HAP-1 (cell line): ENCODE results near the gene HSP90AB1.
"Not testable (repeated sequence)": the region's sequence is repeated elsewhere in the genome, so short reads cannot be mapped to it uniquely, and the experiment has no call there.

Experiments used
- DNase-seq, 2 experiments: peaks; one replicate each; pipeline ENCODE4 v3.0.0-alpha.2; 2016 to 2020; ENCODE audit warnings: low spot score in 2 of 2
- H3K27me3 ChIP-seq: fragments of 250-450 bp; sonication (Bioruptor Pico); 2 replicates; pipeline ENCODE4 v1.5.1; 2020; ENCODE audit warnings: low read depth, mild to moderate bottlenecking, moderate library complexity
- H3K36me3 ChIP-seq: fragments of 250-450 bp; sonication (Bioruptor Pico); replicated peaks from 2 replicates; pipeline ENCODE4 v1.5.1; 2020; ENCODE audit warnings: mild to moderate bottlenecking
- H3K4me1 ChIP-seq: fragments of 250-450 bp; sonication (Bioruptor Pico); 2 replicates; pipeline ENCODE4 v1.5.1; 2020; ENCODE audit warnings: mild to moderate bottlenecking
- H3K4me3 ChIP-seq: fragments of 250-450 bp; sonication (Bioruptor Pico); 2 replicates; pipeline ENCODE4 v1.5.1; 2020; ENCODE audit warnings: mild to moderate bottlenecking, moderate library complexity
- H3K9me3 ChIP-seq: fragments of 250-450 bp; sonication (Bioruptor Pico); 2 replicates; pipeline ENCODE4 v1.5.1; 2020; ENCODE audit warnings: mild to moderate bottlenecking, moderate library complexity
- in situ Hi-C: fragments of 300-500 bp; cut with MboI; formaldehyde crosslinking; loops from 3 replicates; pipeline ENCODE4 v1.14.3; 2020; ENCODE audit warnings: low sequenced_read_pairs, inconsistent platforms, mixed read lengths

The HSP90AB1 gene

DNA sequence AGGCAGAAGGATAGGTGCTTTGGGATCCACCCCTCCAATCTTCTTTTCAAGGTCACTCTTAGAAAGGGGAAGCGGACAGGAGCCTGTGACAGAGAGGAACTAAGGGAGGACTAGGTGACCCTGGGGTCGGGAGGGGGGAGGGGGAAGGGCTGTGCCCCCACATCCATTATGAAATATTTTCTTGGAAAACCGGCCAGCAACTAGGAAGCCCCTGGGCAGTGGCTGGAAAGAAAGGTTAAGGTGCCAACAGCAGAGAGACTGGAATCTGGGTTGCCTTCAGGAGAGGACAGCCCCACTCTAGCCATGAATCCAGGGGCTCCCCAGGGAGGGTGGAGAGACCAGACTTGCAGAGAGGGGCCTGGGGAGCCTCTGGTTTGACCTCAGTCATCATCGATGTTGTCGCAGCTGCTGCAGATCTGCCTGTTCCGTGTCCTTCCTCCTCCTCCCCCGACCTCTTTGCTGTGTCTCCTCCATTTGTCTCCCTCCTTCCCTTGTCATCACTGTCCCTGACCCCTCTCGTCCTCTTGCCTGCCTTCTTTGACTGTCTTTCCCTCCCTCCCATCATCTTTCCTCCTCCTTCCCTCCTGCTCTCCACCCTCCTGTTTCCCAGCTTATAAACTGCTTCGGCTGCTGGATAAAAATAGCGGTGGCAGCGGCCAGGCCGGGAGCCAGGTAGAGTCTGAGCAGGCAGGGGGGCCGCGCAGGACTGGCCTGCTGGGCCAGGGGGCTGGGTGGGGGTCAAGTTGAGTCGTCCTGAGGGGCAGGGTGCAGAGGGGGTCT is 20.3 kb upstream of the HSP90AB1 start:
- Histone ChIP-seq H3K36me3 (peaks cover 38% of the 10 kb centered on the region), H3K27me3 (no peaks in the 10 kb centered on the region), H3K9me3 (no peaks in the 10 kb centered on the region), H3K4me1 (peaks cover 24% of the 10 kb centered on the region), H3K4me3 (no peak overlapping the region)
- DNase-seq = no peak
- in situ Hi-C loops = no loop called here

DNA sequence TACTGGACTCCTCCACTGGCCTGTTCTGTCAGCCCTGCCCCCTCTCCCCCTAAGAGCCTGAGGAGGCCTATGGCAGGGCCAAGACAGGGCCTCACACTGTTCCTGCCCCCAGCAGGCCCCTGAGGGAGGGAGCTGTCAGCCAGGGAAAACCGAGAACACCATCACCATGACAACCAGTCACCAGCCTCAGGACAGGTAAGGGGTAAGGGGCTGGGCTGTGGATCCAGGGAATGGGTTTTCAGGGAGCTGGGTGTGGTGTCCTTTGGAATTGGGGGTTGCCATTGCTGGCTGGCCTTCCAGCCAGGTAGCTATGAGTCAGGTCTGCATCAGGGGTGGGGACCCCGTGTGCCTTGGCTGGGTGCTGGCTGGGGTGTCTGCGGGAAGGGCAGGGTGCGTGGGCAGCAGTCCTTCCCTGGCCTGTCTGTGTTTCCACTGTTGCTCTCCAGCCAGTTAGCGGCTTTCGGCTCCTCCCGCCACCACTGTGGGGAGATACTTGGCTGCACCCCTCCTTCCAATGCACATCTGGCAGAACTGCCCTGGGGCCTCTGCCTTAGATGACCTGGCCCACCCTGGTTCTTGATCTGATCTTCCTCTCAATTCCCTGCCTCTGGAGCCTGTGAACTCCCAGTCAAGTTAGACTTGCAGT is 19.6 kb upstream of the HSP90AB1 start:
- in situ Hi-C loops = no loop called here
- Histone ChIP-seq H3K27me3 (no peaks in the 10 kb centered on the region), H3K4me1 (peaks cover 22% of the 10 kb centered on the region), H3K9me3 (no peaks in the 10 kb centered on the region), H3K4me3 (no peak overlapping the region), H3K36me3 (peaks cover 45% of the 10 kb centered on the region)
- DNase-seq = no peak

DNA sequence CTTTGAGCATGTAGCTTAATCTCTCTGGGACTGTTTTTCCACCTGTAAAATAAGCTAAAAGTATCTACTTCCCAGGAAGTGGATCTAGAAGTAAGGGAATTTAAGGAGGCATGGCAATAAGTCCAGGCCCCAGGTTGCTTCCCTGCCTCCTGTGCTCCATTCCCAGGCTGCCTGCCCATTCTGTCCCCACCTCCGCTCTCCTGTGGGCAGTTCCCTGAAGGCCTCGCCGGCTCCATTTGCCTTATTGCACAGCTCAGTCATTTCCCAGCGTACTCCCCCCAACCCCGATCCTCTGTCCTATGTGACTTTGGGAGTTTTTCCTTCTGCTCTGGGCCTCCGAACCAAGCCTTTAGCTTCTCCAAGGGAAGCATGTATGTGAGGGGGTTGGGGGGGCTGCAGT is 18.9 kb upstream of the HSP90AB1 start:
- H3K4me1 ChIP-seq = peaks cover 17% of the 10 kb centered on the region
- H3K9me3 ChIP-seq = no peaks in the 10 kb centered on the region
- in situ Hi-C loops = no loop called here
- no peaks in the 10 kb centered on the region for H3K27me3 ChIP-seq
- no peak for DNase-seq
- H3K4me3 ChIP-seq = no peak overlapping the region
- H3K36me3 ChIP-seq = peaks cover 51% of the 10 kb centered on the region

DNA sequence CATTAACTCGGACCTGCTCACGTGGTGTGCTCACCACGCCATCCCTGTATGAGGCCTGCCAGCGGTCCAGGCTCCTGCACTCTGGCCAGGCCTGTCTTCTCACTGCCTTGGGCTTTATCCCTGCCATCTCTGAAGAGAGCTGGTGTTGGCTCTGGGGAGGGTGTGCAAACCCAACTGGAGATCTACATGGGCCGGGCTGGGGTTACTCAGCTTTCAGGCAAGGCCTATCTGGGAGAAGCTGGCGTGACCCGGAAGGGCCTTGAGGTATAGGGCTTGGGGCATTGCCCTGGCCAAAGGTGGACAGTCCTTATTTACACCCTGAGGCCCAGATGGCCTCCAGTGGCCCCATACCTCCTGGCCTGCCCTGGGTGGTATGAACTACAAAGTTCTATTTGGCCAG is 18.5 kb upstream of the HSP90AB1 start:
- no peak for DNase-seq
- Histone ChIP-seq H3K27me3 (no peaks in the 10 kb centered on the region), H3K9me3 (no peaks in the 10 kb centered on the region), H3K4me3 (no peak overlapping the region), H3K4me1 (peaks cover 16% of the 10 kb centered on the region), H3K36me3 (peaks cover 55% of the 10 kb centered on the region)
- in situ Hi-C loops = no loop called here

DNA sequence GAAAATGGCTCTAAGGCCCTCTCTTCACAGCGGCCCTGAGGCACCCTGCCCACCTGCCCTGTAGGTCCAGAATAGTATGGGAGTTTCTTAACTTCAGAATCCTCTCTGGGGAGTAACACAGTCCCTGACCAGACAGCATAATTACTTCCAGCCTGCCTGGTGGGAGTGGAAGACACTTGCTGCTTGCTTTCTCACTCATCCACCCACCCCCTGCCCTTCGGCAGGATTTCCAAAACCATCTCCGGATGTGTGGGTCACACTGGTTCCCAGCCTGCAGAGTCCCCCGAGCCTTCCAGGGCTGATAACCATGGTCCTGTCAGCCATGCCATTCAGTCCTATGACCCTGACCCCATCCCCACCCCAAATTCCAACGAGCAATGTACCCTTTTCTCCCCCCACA is 18.1 kb upstream of the HSP90AB1 start:
- DNase-seq = no peak
- in situ Hi-C loops = no loop called here
- Histone ChIP-seq H3K4me3 (no peak overlapping the region), H3K36me3 (peaks cover 59% of the 10 kb centered on the region), H3K27me3 (no peaks in the 10 kb centered on the region), H3K4me1 (peaks cover 16% of the 10 kb centered on the region), H3K9me3 (no peaks in the 10 kb centered on the region)

DNA sequence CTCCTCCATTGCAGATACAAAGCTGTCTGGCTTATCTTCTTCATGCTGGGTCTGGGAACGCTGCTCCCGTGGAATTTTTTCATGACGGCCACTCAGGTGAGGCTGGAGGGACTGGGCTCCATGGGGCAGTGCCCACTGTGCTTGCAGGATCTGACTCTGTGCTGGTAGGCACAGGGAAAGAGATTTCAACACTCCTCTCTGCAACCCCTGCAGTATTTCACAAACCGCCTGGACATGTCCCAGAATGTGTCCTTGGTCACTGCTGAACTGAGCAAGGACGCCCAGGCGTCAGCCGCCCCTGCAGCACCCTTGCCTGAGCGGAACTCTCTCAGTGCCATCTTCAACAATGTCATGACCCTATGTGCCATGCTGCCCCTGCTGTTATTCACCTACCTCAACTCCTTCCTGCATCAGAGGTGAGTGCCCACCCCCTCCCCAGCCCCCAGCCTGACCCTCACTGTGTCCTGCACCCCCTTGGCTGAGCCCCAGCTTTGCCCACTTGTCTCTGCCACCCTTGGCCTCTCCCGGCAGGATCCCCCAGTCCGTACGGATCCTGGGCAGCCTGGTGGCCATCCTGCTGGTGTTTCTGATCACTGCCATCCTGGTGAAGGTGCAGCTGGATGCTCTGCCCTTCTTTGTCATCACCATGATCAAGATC is 17.4 kb upstream of the HSP90AB1 start:
- H3K4me1 ChIP-seq = peaks cover 14% of the 10 kb centered on the region
- peaks cover 64% of the 10 kb centered on the region for H3K36me3 ChIP-seq
- in situ Hi-C loops = no loop called here
- H3K9me3 ChIP-seq = no peaks in the 10 kb centered on the region
- no peak for DNase-seq
- H3K4me3 ChIP-seq = no peak overlapping the region
- H3K27me3 ChIP-seq = no peaks in the 10 kb centered on the region

DNA sequence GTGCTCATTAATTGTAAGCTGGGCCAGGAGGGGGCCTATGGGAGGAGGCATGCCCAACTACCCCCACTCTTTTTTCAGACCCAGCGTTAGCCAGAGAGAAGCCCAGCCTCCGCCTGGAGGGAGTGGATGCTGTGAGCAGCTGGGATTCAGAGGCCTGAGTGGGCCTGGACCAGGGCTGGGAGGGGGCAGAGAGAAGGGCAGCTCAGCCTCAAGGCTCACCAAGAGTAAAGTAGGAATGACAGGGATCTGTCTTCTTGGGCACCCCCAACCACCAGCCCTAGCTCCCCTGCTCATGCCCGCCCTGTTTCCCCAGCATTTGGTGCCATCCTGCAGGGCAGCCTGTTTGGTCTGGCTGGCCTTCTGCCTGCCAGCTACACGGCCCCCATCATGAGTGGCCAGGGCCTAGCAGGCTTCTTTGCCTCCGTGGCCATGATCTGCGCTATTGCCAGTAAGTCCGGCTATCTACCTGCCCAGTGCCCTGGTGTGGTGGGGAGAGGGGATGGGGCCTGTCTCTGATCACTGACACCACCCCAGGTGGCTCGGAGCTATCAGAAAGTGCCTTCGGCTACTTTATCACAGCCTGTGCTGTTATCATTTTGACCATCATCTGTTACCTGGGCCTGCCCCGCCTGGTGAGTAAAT is 16.7 kb upstream of the HSP90AB1 start:
- no peaks in the 10 kb centered on the region for H3K9me3 ChIP-seq
- no peaks in the 10 kb centered on the region for H3K27me3 ChIP-seq
- no peak overlapping the region for H3K4me3 ChIP-seq
- H3K4me1 ChIP-seq = peaks cover 7% of the 10 kb centered on the region
- in situ Hi-C loops = no loop called here
- peaks cover 69% of the 10 kb centered on the region for H3K36me3 ChIP-seq
- no peak for DNase-seq

DNA sequence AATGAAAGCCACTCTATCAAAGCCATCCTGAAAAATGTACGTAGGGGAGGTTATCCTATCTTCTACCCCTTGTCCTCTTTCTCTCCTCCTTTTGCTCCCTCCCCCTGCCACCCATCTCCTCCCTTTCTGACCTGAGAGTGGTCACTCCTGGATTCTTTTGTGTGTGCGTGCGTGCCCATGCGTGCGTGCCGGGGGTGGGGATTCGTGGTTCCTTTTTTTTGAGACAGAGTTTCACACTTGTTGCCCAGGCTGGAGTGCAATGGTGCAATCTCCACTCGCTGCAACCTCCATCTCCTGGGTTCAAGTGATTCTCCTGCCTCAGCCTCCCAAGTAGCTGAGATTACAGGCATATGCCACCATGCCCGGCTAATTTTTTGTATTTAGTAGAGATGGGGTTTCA is 15.5 kb upstream of the HSP90AB1 start:
- H3K4me1 ChIP-seq, H3K4me3 ChIP-seq, H3K9me3 ChIP-seq, in situ Hi-C loops, DNase-seq, H3K27me3 ChIP-seq: not testable (repeated sequence)
- peaks cover 75% of the 10 kb centered on the region for H3K36me3 ChIP-seq

DNA sequence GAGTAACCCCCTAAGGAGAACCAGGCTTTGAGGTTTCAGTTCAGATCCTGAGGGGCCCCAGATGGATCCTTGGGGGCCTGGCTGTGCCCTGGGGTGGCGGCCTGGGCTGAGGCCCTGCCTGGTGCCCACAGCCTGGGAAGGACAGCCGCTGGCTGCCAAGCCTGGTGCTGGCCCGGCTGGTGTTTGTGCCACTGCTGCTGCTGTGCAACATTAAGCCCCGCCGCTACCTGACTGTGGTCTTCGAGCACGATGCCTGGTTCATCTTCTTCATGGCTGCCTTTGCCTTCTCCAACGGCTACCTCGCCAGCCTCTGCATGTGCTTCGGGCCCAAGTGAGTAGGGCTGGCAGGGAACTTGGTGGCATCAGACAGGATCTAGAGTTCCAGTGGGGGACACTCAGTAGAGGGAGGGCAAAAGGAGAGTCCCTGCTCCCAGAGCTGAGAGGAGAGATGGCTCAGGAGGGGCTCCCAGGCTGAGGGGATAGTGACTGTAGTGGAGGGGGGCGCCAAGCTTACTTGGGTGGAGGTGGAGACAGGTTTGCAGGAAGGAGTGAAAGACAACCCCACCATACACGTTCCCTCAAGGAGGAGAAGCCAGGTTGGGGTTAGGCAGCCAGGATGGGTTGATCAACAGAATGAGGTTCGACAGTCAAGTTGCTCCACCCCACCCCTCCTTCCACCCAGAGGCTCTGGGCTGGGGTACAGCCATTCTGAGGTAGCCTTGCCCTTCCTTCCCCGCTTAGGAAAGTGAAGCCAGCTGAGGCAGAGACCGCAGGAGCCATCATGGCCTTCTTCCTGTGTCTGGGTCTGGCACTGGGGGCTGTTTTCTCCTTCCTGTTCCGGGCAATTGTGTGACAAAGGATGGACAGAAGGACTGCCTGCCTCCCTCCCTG is 14.0 kb upstream of the HSP90AB1 start:
- no peaks in the 10 kb centered on the region for H3K9me3 ChIP-seq
- no peak overlapping the region for H3K4me3 ChIP-seq
- H3K27me3 ChIP-seq = no peaks in the 10 kb centered on the region
- in situ Hi-C loops = no loop called here
- DNase-seq = no peak
- peaks cover 6% of the 10 kb centered on the region for H3K4me1 ChIP-seq
- peaks cover 70% of the 10 kb centered on the region for H3K36me3 ChIP-seq

DNA sequence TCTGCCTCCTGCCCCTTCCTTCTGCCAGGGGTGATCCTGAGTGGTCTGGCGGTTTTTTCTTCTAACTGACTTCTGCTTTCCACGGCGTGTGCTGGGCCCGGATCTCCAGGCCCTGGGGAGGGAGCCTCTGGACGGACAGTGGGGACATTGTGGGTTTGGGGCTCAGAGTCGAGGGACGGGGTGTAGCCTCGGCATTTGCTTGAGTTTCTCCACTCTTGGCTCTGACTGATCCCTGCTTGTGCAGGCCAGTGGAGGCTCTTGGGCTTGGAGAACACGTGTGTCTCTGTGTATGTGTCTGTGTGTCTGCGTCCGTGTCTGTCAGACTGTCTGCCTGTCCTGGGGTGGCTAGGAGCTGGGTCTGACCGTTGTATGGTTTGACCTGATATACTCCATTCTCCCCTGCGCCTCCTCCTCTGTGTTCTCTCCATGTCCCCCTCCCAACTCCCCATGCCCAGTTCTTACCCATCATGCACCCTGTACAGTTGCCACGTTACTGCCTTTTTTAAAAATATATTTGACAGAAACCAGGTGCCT is 13.3 kb upstream of the HSP90AB1 start:
- DNase-seq = no peak
- H3K4me3 ChIP-seq = no peak overlapping the region
- peaks cover 6% of the 10 kb centered on the region for H3K4me1 ChIP-seq
- H3K36me3 ChIP-seq = peaks cover 64% of the 10 kb centered on the region
- no peaks in the 10 kb centered on the region for H3K9me3 ChIP-seq
- H3K27me3 ChIP-seq = no peaks in the 10 kb centered on the region
- in situ Hi-C loops = no loop called here

DNA sequence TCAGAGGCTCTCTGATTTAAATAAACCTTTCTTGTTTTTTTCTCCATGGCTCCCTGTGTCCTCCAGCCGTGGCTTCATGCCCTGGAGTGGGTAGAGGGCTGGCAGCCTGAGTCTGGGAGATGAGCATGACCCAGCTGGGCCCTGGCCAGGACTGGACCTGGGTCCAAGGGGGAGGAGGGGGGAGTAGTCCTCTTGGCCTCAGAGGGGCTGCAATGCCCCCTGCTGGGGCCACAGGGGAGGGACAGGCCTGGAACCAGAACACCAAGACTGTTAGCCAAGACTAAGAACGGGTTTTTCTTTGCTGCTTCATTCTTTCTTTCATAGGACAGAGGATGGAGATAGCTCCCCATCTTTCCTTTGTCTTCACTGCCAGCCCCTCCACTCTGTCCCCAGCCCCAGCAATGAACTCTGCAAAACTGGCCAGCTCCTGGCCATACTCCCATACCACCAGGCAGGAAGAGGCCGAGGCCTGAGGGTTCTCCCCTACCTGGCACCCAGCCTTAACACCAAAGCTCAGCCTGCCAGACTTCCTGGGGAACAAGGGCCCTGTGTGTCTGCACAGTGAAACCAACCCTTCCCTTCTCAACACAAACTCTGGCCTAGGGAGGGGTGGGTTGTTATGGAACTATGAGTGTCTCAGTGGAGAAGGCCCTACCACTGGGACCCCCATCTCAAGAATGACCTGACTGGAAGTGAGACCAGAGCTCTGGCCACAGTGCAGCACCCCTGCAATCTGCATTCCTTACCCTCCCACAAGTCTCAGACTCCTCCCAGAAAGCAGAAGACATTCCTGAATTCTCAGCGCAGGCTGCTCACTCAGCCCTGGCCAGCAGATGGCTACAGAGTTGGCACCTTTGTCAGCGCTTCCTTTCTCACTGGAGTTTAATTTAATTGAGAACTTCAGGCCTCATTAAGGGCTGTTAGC is 12.5 kb upstream of the HSP90AB1 start:
- Histone ChIP-seq H3K27me3 (no peaks in the 10 kb centered on the region), H3K4me1 (peaks cover 6% of the 10 kb centered on the region), H3K4me3 (no peak overlapping the region), H3K36me3 (peaks cover 57% of the 10 kb centered on the region), H3K9me3 (no peaks in the 10 kb centered on the region)
- in situ Hi-C loops = loop anchor here (5.0 kb wide), 1 partner anchor 62 kb away; no protein-coding TSS in a partner anchor
- peak in 1 of 2 experiments; percentile 60 for DNase-seq

DNA sequence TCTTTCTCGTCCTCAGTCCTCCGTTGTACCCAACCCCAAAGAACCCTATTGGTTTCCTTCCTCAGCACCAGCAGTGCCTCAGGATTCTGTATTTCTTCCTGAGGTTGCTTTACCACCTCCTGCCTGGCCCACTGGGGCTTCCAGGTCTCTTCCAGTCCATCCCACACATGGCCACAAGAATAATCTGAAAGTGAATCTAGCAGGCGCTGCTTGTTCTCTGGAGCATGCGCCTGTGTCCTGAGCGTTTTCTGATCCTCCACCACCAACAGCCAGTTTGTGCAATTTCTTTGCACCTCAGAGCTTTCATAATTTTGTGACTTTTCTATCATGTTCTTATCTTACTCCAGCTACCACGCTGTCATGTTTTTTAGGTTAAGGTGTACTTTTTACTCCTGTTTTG is 11.6 kb upstream of the HSP90AB1 start:
- DNase-seq = no peak
- Histone ChIP-seq H3K27me3 (no peaks in the 10 kb centered on the region), H3K4me3 (no peak overlapping the region), H3K4me1 (peaks cover 6% of the 10 kb centered on the region), H3K36me3 (peaks cover 48% of the 10 kb centered on the region), H3K9me3 (no peaks in the 10 kb centered on the region)
- in situ Hi-C loops = loop anchor here (5.0 kb wide), 1 partner anchor 63 kb away; no protein-coding TSS in a partner anchor
